Calu3 (cell line): ENCODE measurements around the gene SMAD2. TPM values are rescaled to one million over a fixed set of nuclear protein-coding genes. Genes with fewer than 3 reads are reported as not detected.

Source experiments
- BruUV-seq: library from RNA; stranded (reverse); fragments of 400-500 nt; replicated peaks from 2 replicates; lab custom pipeline; 2021; lab: Mats Ljungman, UMichigan
- CTCF ChIA-PET: fragments of 300-600 bp; sonication (Branson Sonifier 250); formaldehyde crosslinking; loops from one replicate; lab custom pipeline; 2022; ENCODE audit warnings: antibody characterized with exemption; lab: Charles Lee
- DNase-seq: peaks from one replicate; pipeline ENCODE4 v3.0.0; 2022
- H3K27ac Mint-ChIP-seq: one replicate; pipeline ENCODE4 v1.8.0; 2022; ENCODE audit warnings: mixed read lengths; ENCODE audit not compliant: unreplicated experiment
- H3K27me3 Mint-ChIP-seq: one replicate; pipeline ENCODE4 v1.8.0; 2022; ENCODE audit warnings: mixed read lengths; ENCODE audit not compliant: unreplicated experiment
- H3K36me3 Mint-ChIP-seq: one replicate; pipeline ENCODE4 v1.8.0; 2022; ENCODE audit warnings: mild to moderate bottlenecking, moderate library complexity, mixed read lengths; ENCODE audit not compliant: insufficient read depth, unreplicated experiment
- H3K4me1 Mint-ChIP-seq: one replicate; pipeline ENCODE4 v1.8.0; 2022; ENCODE audit warnings: mild to moderate bottlenecking, low read depth, mixed read lengths; ENCODE audit not compliant: unreplicated experiment
- H3K4me3 Mint-ChIP-seq: one replicate; pipeline ENCODE4 v1.8.0; 2022; ENCODE audit warnings: mild to moderate bottlenecking, low read depth, moderate library complexity, mixed read lengths; ENCODE audit not compliant: unreplicated experiment
- H3K9me3 Mint-ChIP-seq: one replicate; pipeline ENCODE4 v1.8.0; 2022; ENCODE audit warnings: low read depth, mixed read lengths; ENCODE audit not compliant: unreplicated experiment
- intact Hi-C: fragments of 100-400 bp; cut with micrococcal nuclease; formaldehyde crosslinking; loops from one replicate; pipeline ENCODE4 v1.10.0; 2022; ENCODE audit not compliant: unreplicated experiment
- total RNA-seq: library from RNA; stranded (reverse); gene quantifications from 2 replicates; pipeline ENCODE4 v1.2.3, GENCODE V29; 2022
- TF ChIP-seq, protein P1 (sequence below): fragments of 200-600 bp; IDR thresholded peaks from one replicate; pipeline ENCODE4 v1.8.0; 2022; ENCODE audit warnings: antibody characterized with exemption; ENCODE audit not compliant: unreplicated experiment

SMAD2 gene
- total RNA-seq, 1 experiment from 2014 or later: 134 TPM

DNA sequence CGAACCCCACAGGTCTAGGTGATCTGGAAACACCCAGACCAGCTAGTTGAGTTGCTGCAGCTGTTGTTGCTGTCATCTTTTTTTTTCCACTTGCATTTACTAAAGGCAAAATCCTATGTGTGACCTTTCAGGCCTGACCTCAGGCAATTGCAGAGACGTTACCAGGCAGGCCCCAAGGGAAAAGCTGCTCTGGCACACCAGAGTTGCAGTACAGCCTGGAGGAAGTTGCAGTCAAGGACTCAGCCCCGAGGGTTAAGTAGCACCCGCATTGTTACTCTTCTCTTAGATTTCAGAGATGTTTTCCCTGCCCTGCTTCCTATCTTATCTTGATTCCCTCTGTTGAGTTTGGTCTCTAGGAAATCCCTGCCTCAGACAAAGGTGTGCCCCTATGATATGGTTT, 45.2 kb upstream of the SMAD2 start:
- peaks cover 26% of the 10 kb centered on the region for H3K27me3 Mint-ChIP-seq
- H3K36me3 Mint-ChIP-seq: no peaks in the 10 kb centered on the region
- no peak overlapping the region for H3K4me3 Mint-ChIP-seq
- no peaks in the 10 kb centered on the region for H3K9me3 Mint-ChIP-seq
- peaks cover 12% of the 10 kb centered on the region for H3K4me1 Mint-ChIP-seq
- BruUV-seq: no TSS peak
- intact Hi-C loops: no loop called here
- H3K27ac Mint-ChIP-seq: no peak overlapping the region
- no peak for DNase-seq
- TF ChIP-seq, protein P1, sequence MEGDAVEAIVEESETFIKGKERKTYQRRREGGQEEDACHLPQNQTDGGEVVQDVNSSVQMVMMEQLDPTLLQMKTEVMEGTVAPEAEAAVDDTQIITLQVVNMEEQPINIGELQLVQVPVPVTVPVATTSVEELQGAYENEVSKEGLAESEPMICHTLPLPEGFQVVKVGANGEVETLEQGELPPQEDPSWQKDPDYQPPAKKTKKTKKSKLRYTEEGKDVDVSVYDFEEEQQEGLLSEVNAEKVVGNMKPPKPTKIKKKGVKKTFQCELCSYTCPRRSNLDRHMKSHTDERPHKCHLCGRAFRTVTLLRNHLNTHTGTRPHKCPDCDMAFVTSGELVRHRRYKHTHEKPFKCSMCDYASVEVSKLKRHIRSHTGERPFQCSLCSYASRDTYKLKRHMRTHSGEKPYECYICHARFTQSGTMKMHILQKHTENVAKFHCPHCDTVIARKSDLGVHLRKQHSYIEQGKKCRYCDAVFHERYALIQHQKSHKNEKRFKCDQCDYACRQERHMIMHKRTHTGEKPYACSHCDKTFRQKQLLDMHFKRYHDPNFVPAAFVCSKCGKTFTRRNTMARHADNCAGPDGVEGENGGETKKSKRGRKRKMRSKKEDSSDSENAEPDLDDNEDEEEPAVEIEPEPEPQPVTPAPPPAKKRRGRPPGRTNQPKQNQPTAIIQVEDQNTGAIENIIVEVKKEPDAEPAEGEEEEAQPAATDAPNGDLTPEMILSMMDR: no peak
- CTCF ChIA-PET: no interaction called here

DNA sequence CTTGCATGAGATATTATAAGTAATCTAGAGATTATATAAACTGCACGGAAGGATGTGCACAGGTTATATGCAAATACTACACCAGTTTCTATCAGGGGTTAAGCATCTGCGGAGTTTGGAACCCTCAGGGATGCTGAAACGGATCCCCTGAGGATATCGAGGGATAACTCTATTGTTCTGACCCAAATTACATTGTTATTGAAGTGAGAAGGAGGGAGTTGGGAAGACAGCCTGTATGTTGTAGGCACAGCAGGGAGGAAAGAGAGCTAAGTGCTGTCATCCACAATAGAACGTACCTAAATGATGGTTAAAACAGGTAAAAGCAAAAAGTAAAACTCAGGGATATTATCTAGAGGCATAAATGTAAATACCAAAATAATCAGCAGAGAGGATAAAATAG, 44.6 kb upstream of the SMAD2 start:
- intact Hi-C loops: no loop called here
- no peaks in the 10 kb centered on the region for H3K36me3 Mint-ChIP-seq
- CTCF ChIA-PET: no interaction called here
- peaks cover 11% of the 10 kb centered on the region for H3K4me1 Mint-ChIP-seq
- BruUV-seq: no TSS peak
- no peaks in the 10 kb centered on the region for H3K9me3 Mint-ChIP-seq
- no peak overlapping the region for H3K4me3 Mint-ChIP-seq
- peaks cover 26% of the 10 kb centered on the region for H3K27me3 Mint-ChIP-seq
- H3K27ac Mint-ChIP-seq: no peak overlapping the region
- no peak for DNase-seq
- TF ChIP-seq, protein P1: no peak

DNA sequence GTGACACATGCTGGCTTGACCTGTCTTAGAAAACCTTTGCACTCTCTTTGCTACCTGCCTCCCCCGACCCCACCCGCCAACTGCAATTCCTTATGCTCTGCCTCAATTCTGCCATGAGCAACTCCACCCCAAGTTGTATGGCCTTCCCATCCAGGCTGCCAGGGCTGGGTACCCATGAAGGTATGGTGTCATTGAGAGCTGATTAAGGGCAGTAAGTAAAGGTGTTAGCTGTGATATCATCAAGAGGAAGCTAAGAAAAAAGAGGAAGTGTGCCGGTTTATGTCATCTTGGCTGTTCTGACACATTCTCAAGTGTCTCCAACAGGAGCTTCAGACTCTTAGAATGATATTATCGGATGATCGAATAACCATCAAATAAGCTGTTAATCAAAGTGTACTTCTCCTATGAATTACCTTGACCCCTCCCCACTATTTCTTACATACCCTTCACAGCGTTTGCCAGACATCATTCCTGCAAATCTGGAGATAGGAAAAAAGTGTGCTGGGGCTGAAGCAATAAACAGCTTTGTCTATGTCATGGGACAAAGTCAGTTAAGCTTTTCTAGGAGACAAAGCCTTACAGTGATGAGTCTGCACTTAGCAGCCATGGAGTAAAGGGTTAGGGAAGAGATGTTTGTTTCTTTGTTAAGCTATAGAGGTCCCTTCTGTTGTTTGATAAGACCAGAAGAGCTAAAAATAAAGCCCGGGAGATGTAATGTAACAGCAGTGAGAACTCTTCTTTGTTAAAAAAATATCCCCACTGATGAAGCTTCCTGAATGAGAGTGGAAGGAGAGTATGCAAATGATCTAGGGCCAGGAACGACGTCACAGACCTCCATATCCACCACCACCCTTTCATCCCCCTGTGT, 40.4 kb upstream of the SMAD2 start:
- peaks cover 26% of the 10 kb centered on the region for H3K27me3 Mint-ChIP-seq
- no peak overlapping the region for H3K4me3 Mint-ChIP-seq
- peaks cover 14% of the 10 kb centered on the region for H3K4me1 Mint-ChIP-seq
- CTCF ChIA-PET: no interaction called here
- TF ChIP-seq, protein P1: no peak
- H3K36me3 Mint-ChIP-seq: no peaks in the 10 kb centered on the region
- intact Hi-C loops: no loop called here
- H3K27ac Mint-ChIP-seq: no peak overlapping the region
- BruUV-seq: no TSS peak
- no peaks in the 10 kb centered on the region for H3K9me3 Mint-ChIP-seq
- DNase-seq: no peak

DNA sequence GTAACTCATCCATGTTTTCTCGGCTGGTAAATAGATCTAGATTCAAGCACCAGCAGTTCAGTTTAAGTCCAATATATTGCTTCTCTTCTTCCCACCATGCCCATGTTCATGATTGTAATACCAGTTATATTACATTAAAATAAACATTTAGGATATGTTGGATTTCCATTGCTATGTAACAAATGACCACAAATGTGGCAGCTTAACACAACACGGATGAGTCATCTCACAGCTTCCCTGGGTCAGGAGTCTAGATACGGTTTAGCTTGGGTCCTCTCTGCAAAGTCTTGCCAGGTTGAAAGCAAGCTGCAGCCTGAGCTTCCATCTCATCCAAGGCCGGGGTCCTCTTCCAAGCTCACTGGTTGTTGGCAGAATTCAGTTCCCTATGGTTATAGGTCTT, 39.4 kb upstream of the SMAD2 start:
- Mint-ChIP-seq H3K36me3 (no peaks in the 10 kb centered on the region), H3K4me1 (peaks cover 14% of the 10 kb centered on the region), H3K27ac (no peak overlapping the region), H3K27me3 (peaks cover 26% of the 10 kb centered on the region), H3K9me3 (no peaks in the 10 kb centered on the region), H3K4me3 (no peak overlapping the region)
- BruUV-seq: no TSS peak
- CTCF ChIA-PET: no interaction called here
- intact Hi-C loops: no loop called here
- DNase-seq: no peak
- TF ChIP-seq, protein P1: no peak
